ENCODE results near the gene AKAP8L. TPM values are rescaled to one million over a fixed set of nuclear protein-coding genes. Genes with fewer than 3 reads are reported as not detected.

The AKAP8L gene
- total and polyA plus RNA-seq, 4 donors: 16.4 to 67.1 (median 42.9) TPM

- Histone ChIP-seq H3K27ac (ENCODE audit: low read depth in 1 of 2, low read length in 2 of 2) (no peak overlapping the region), H3K36me3 (ENCODE audit: control insufficient read depth in 4 of 4, insufficient read depth in 3 of 4, low read depth in 1 of 4, low read length in 3 of 4) (peaks cover 19 to 55% (median 36%) of the 10 kb centered on the region in 4 donors), H3K4me1 (ENCODE audit: control insufficient read depth in 4 of 4, insufficient read depth in 4 of 4, low read length in 3 of 4) (peaks cover 2 to 9% (median 5%) of the 10 kb centered on the region in 4 donors), H3K9me3 (ENCODE audit: control insufficient read depth in 4 of 4, low read length in 3 of 4) (no peaks in the 10 kb centered on the region), H3K27me3 (ENCODE audit: control insufficient read depth in 4 of 4, insufficient read depth in 4 of 4, low read length in 3 of 4) (no peaks in the 10 kb centered on the region), H3K4me3 (ENCODE audit: low read depth in 1 of 3, low read length in 3 of 3) (no peak overlapping the region), H3K9ac (ENCODE audit: low read depth in 1 of 2, low read length in 2 of 2) (no peak overlapping the region)
- 96% methylated on average over 10 of the region's 10 CpGs for WGBS
- no peak for DNase-seq (ENCODE audit: low spot score)
- TF ChIP-seq HNF4A (conservative IDR thresholded peaks at IDR 0.05): no peak
- no peak for TF ChIP-seq ATF3 (IDR thresholded peaks at IDR 0.05)
- no peak for TF ChIP-seq JUND (IDR thresholded peaks at IDR 0.05)
- no peak for TF ChIP-seq HNF4G (IDR thresholded peaks at IDR 0.05)
- TF ChIP-seq NR2F2 (IDR thresholded peaks at IDR 0.05): no peak
- no peak for TF ChIP-seq RXRA (IDR thresholded peaks at IDR 0.05)
- TF ChIP-seq TAF1 (conservative IDR thresholded peaks at IDR 0.05): no peak
- no peak for TF ChIP-seq MAX (IDR thresholded peaks at IDR 0.05)
- TF ChIP-seq YY1 (IDR thresholded peaks at IDR 0.05): no peak
- TF ChIP-seq GABPA (IDR thresholded peaks at IDR 0.05 in 1 of 2, conservative IDR thresholded peaks at IDR 0.05 in 1 of 2): no peak
These were observed 15.6 kb downstream of the AKAP8L start for GRCh38 chr19:15403151-15403531.

GRCh38 chr19:15402411-15403150 lies 16.2 kb downstream of the AKAP8L start:
- H3K4me1 ChIP-seq (ENCODE audit: control insufficient read depth in 4 of 4, insufficient read depth in 4 of 4, low read length in 3 of 4): peaks cover 2 to 9% (median 5%) of the 10 kb centered on the region in 4 donors

More at GRCh38 chr19:15402411-15403150, 16.2 kb downstream of the AKAP8L start:
- H3K27ac ChIP-seq (ENCODE audit: low read depth in 1 of 2, low read length in 2 of 2): no peak overlapping the region
- no peak overlapping the region for H3K4me3 ChIP-seq (ENCODE audit: low read depth in 1 of 3, low read length in 3 of 3)
- H3K9me3 ChIP-seq (ENCODE audit: control insufficient read depth in 4 of 4, low read length in 3 of 4): no peaks in the 10 kb centered on the region
- no peak for TF ChIP-seq MAX (IDR thresholded peaks at IDR 0.05)
- no peak for TF ChIP-seq EGR1 (IDR thresholded peaks at IDR 0.05; ENCODE audit: low read depth in 2 of 2)
- TF ChIP-seq FOXA2 (IDR thresholded peaks at IDR 0.05): no peak
- TF ChIP-seq RXRA (IDR thresholded peaks at IDR 0.05): no peak
- TF ChIP-seq SP1 (IDR thresholded peaks at IDR 0.05): no peak
- no peak for TF ChIP-seq ZBTB33 (IDR thresholded peaks at IDR 0.05)
- no peak for TF ChIP-seq REST (IDR thresholded peaks at IDR 0.05)
- TF ChIP-seq CTCF (IDR thresholded peaks at IDR 0.05; ENCODE audit: low read depth, low read length, missing input control): no peak
- TF ChIP-seq HNF4G (IDR thresholded peaks at IDR 0.05): no peak
- no peak for TF ChIP-seq YY1 (IDR thresholded peaks at IDR 0.05)
- no peak for TF ChIP-seq FOXA1 (IDR thresholded peaks at IDR 0.05)
- TF ChIP-seq NR2F2 (IDR thresholded peaks at IDR 0.05): no peak
- no peak for TF ChIP-seq JUND (IDR thresholded peaks at IDR 0.05)
- TF ChIP-seq ATF3 (IDR thresholded peaks at IDR 0.05): no peak
- TF ChIP-seq HNF4A (conservative IDR thresholded peaks at IDR 0.05): no peak
- TF ChIP-seq RAD21 (IDR thresholded peaks at IDR 0.05): no peak
- TF ChIP-seq TAF1 (conservative IDR thresholded peaks at IDR 0.05): no peak
- TF ChIP-seq GABPA (IDR thresholded peaks at IDR 0.05 in 1 of 2, conservative IDR thresholded peaks at IDR 0.05 in 1 of 2): no peak
- H3K36me3 ChIP-seq (ENCODE audit: control insufficient read depth in 4 of 4, insufficient read depth in 3 of 4, low read depth in 1 of 4, low read length in 3 of 4): peaks cover 24 to 61% (median 42%) of the 10 kb centered on the region in 4 donors
- no peaks in the 10 kb centered on the region for H3K27me3 ChIP-seq (ENCODE audit: control insufficient read depth in 4 of 4, insufficient read depth in 4 of 4, low read length in 3 of 4)
- DNase-seq (ENCODE audit: low spot score): peak; percentile 79
- H3K9ac ChIP-seq (ENCODE audit: low read depth in 1 of 2, low read length in 2 of 2): no peak overlapping the region
- 93% methylated on average over 15 of the region's 15 CpGs for WGBS
